Caco-2 (cell line): ENCODE results near the gene IRF2. TPM values are rescaled to one million over a fixed set of nuclear protein-coding genes. Genes with fewer than 3 reads are reported as not detected.

Experiments
- BruUV-seq: library from RNA; stranded (reverse); fragments of 400-500 nt; replicated peaks from 2 replicates; lab custom pipeline; 2021; lab: Mats Ljungman, UMichigan
- CTCF ChIA-PET: fragments of 300-600 bp; sonication (Branson Sonifier 250); formaldehyde crosslinking; loops from one replicate; lab custom pipeline; 2022; ENCODE audit warnings: antibody characterized with exemption; lab: Charles Lee
- POLR2A ChIA-PET: fragments of 300-600 bp; sonication (Branson Sonifier 250); formaldehyde crosslinking; loops from one replicate; lab custom pipeline; 2022; ENCODE audit warnings: antibody characterized with exemption; lab: Charles Lee
- DNase-seq, 2 experiments: peaks; one replicate each; pipeline versions ENCODE4 v3.0.0 to v3.0.0-alpha.2; 2020 to 2022
- H3K27me3 ChIP-seq: replicated peaks from 2 replicates; pipeline ENCODE4 v1.6.0; 2011; ENCODE audit warnings: low read length; ENCODE audit not compliant: control insufficient read depth, insufficient read depth
- H3K36me3 ChIP-seq: 2 replicates; pipeline ENCODE4 v1.5.1; 2011; ENCODE audit warnings: low read length; ENCODE audit not compliant: control insufficient read depth, insufficient read depth
- H3K4me1 ChIP-seq: fragments of 250-450 bp; sonication (Bioruptor Pico); 2 replicates; pipeline ENCODE4 v1.5.1; 2020; ENCODE audit warnings: mild to moderate bottlenecking
- H3K4me3 ChIP-seq: 2 replicates; pipeline ENCODE4 v1.5.1; 2011; ENCODE audit warnings: low read depth, mild to moderate bottlenecking, control low read depth, low read length
- H3K9me3 ChIP-seq: fragments of 250-450 bp; sonication (Bioruptor Pico); 2 replicates; pipeline ENCODE4 v1.5.1; 2020; ENCODE audit warnings: mild to moderate bottlenecking, moderate library complexity
- H3K27ac Mint-ChIP-seq: one replicate; pipeline ENCODE4 v1.8.0; 2022; ENCODE audit warnings: mixed read lengths; ENCODE audit not compliant: unreplicated experiment
- H3K27me3 Mint-ChIP-seq: one replicate; pipeline ENCODE4 v1.8.0; 2022; ENCODE audit warnings: mixed read lengths; ENCODE audit not compliant: insufficient read depth, unreplicated experiment
- H3K36me3 Mint-ChIP-seq: one replicate; pipeline ENCODE4 v1.8.0; 2022; ENCODE audit warnings: mild to moderate bottlenecking, mixed read lengths; ENCODE audit not compliant: insufficient read depth, unreplicated experiment
- H3K4me1 Mint-ChIP-seq: one replicate; pipeline ENCODE4 v1.8.0; 2022; ENCODE audit warnings: low read depth, mixed read lengths; ENCODE audit not compliant: unreplicated experiment
- H3K4me3 Mint-ChIP-seq: one replicate; pipeline ENCODE4 v1.8.0; 2022; ENCODE audit warnings: mild to moderate bottlenecking, moderate library complexity, mixed read lengths; ENCODE audit not compliant: unreplicated experiment
- H3K9me3 Mint-ChIP-seq: one replicate; pipeline ENCODE4 v1.8.0; 2022; ENCODE audit warnings: mixed read lengths; ENCODE audit not compliant: unreplicated experiment
- CTCF ChIP-seq, 2 experiments: fragments of 200-600 bp in 1 of 2; IDR thresholded peaks; 1 replicate in 1 of 2; 2 replicates in 1 of 2; pipeline versions ENCODE4 v1.5.1 to v1.8.0; 2011 to 2022; ENCODE audit warnings: antibody characterized with exemption in 1 of 2, control low read depth in 1 of 2, inconsistent platforms in 1 of 2, low read depth in 1 of 2, low read length in 1 of 2, mild to moderate bottlenecking in 1 of 2, moderate library complexity in 1 of 2; ENCODE audit not compliant: insufficient read depth in 1 of 2, severe bottlenecking in 1 of 2, unreplicated experiment in 1 of 2
- intact Hi-C: fragments of 100-400 bp; cut with micrococcal nuclease; formaldehyde crosslinking; loops from one replicate; pipeline ENCODE4 v1.10.0; 2022; ENCODE audit not compliant: unreplicated experiment
- total RNA-seq: library from RNA; stranded (reverse); gene quantifications from 2 replicates; pipeline ENCODE4 v1.2.3, GENCODE V29; 2022

The IRF2 gene
- total RNA-seq, 1 experiment from 2014 or later = 9.2 TPM

DNA sequence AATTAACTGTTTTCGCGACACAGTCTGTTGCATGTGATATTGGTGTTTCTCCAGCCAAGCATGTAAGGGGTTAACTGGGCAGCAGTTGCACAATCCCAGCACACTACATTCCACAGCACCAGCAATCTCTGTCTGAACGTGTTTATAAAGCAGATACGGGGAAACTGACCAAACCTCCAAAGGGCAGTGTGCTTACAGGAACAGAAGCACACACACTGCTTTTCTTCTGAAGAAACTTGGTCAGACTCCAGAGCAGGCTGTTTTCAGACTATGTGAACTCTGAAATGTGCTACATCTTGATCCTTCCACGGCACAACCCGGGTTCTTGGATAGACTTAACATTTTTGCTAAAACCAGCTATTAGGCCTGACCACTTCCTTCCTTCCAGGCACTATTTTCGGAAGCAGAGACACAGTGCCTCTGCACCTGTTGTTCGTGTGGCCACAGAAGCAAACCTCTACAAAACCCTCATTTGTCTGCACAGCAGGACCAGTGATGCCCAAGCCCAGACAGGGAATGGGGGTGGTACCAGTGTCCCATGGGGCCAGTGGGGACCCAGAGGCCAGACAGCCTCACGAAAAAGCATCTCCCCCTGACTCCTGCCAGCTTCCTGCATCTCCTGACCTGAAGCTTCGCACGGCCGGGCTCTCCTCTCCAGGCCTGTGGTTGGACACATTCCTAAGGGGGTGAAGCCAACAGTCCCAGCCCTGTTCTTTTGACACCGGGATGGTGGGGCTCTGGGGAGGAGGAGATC is 90.1 kb downstream of the IRF2 start:
- peak; percentile 66 to 70 for DNase-seq
- Mint-ChIP-seq H3K4me3 (peak overlapping the region; percentile 62), H3K36me3 (peaks cover 4% of the 10 kb centered on the region), H3K4me1 (peaks cover 39% of the 10 kb centered on the region), H3K27ac (peak overlapping the region; percentile 43), H3K9me3 (no peaks in the 10 kb centered on the region), H3K27me3 (no peaks in the 10 kb centered on the region)
- H3K36me3 ChIP-seq = no peaks in the 10 kb centered on the region
- no peaks in the 10 kb centered on the region for H3K9me3 ChIP-seq
- ChIA-PET POLR2A (interaction anchor here (0.6 kb wide), 1 partner anchor 90 kb away, joined by 7 read pairs; the partner anchor contains the start of gene IRF2), CTCF (interaction anchor here (0.5 kb wide), 1 partner anchor 117 kb away, joined by 4 read pairs; no protein-coding TSS in a partner anchor)
- TSS peak; percentile 52 for BruUV-seq
- no peak for TF ChIP-seq CTCF (IDR thresholded peaks at IDR 0.05; ENCODE audit: insufficient read depth in 1 of 2, low read depth in 1 of 2, low read length in 1 of 2, severe bottlenecking in 1 of 2, unreplicated experiment in 1 of 2)
- no peak overlapping the region for H3K4me3 ChIP-seq
- intact Hi-C loops = loop anchor here (1.0 kb wide), 1 partner anchor 36 kb away; no protein-coding TSS in a partner anchor
- no peaks in the 10 kb centered on the region for H3K27me3 ChIP-seq
- peaks cover 57% of the 10 kb centered on the region for H3K4me1 ChIP-seq

GRCh38 chr4:184383497-184384055 is 90.8 kb downstream of the IRF2 start:
- Histone ChIP-seq H3K36me3 (no peaks in the 10 kb centered on the region), H3K4me1 (peaks cover 59% of the 10 kb centered on the region), H3K9me3 (no peaks in the 10 kb centered on the region), H3K4me3 (no peak overlapping the region), H3K27me3 (no peaks in the 10 kb centered on the region)
- Mint-ChIP-seq H3K4me1 (peaks cover 38% of the 10 kb centered on the region), H3K27ac (peak overlapping the region; percentile 43), H3K27me3 (no peaks in the 10 kb centered on the region), H3K36me3 (peaks cover 4% of the 10 kb centered on the region), H3K9me3 (no peaks in the 10 kb centered on the region), H3K4me3 (peak overlapping the region; percentile 62)
- ChIA-PET CTCF (interaction anchor here (0.5 kb wide), 1 partner anchor 116 kb away, joined by 4 read pairs; no protein-coding TSS in a partner anchor), POLR2A (no interaction called here)
- no peak for TF ChIP-seq CTCF (IDR thresholded peaks at IDR 0.05; ENCODE audit: insufficient read depth in 1 of 2, low read depth in 1 of 2, low read length in 1 of 2, severe bottlenecking in 1 of 2, unreplicated experiment in 1 of 2)
- intact Hi-C loops = loop anchor here (1.0 kb wide), 1 partner anchor 35 kb away; no protein-coding TSS in a partner anchor
- no peak for DNase-seq
- BruUV-seq = no TSS peak

DNA sequence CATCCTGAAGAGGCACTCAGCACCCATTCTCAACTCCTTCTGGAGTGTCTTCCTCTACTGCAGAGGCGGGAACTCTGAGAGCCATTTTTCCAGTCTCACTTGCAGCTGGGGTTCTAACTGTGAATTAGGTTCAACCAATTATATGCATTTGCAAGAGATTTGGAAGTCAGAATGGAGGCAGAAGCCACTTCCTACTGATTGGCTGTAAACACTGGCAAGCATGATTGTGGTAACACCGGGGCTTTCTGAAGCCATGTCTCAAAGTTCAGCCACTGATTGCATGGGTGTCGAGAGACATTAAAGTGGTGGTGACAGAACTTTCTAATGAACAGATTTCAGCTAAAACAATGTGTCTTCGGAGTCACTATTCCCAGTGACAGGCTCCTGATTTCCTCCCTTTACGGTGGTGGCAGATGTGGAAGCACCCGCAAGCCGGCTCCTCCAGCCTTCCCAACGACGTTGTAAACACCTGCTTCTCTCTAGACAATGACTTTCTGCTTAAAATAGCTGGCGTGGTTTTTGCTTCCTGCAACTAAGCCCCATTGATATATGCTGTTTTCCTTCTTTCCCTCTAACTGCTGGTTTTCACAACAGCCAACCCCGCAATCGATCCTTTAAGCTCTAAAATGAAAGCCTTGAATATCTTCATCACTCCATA is 92.0 kb downstream of the IRF2 start:
- H3K4me1 ChIP-seq = peaks cover 60% of the 10 kb centered on the region
- Mint-ChIP-seq H3K9me3 (peaks cover 12% of the 10 kb centered on the region), H3K27me3 (no peaks in the 10 kb centered on the region), H3K36me3 (peaks cover 4% of the 10 kb centered on the region), H3K4me1 (peaks cover 29% of the 10 kb centered on the region), H3K27ac (peak overlapping the region; percentile 79), H3K4me3 (peak overlapping the region; percentile 49)
- H3K36me3 ChIP-seq = no peaks in the 10 kb centered on the region
- intact Hi-C loops = no loop called here
- ChIA-PET POLR2A (no interaction called here), CTCF (no interaction called here)
- no TSS peak for BruUV-seq
- no peak for DNase-seq
- no peak for TF ChIP-seq CTCF (IDR thresholded peaks at IDR 0.05; ENCODE audit: insufficient read depth in 1 of 2, low read depth in 1 of 2, low read length in 1 of 2, severe bottlenecking in 1 of 2, unreplicated experiment in 1 of 2)
- no peaks in the 10 kb centered on the region for H3K27me3 ChIP-seq
- H3K4me3 ChIP-seq = no peak overlapping the region
- H3K9me3 ChIP-seq = no peaks in the 10 kb centered on the region
